Activated CD4-positive, alpha-beta T cell treated with anti-CD3 and anti-CD28 coated beads for 48 hours (primary cell): ENCODE data around the gene RNU6-9.
"Not testable (repeated sequence)": the region's sequence is repeated elsewhere in the genome, so short reads cannot be mapped to it uniquely, and the experiment has no call there.

Experiments used
- DNase-seq: peaks from one replicate; pipeline ENCODE4 v3.0.0-alpha.2; 2020

RNU6-9 gene

DNA sequence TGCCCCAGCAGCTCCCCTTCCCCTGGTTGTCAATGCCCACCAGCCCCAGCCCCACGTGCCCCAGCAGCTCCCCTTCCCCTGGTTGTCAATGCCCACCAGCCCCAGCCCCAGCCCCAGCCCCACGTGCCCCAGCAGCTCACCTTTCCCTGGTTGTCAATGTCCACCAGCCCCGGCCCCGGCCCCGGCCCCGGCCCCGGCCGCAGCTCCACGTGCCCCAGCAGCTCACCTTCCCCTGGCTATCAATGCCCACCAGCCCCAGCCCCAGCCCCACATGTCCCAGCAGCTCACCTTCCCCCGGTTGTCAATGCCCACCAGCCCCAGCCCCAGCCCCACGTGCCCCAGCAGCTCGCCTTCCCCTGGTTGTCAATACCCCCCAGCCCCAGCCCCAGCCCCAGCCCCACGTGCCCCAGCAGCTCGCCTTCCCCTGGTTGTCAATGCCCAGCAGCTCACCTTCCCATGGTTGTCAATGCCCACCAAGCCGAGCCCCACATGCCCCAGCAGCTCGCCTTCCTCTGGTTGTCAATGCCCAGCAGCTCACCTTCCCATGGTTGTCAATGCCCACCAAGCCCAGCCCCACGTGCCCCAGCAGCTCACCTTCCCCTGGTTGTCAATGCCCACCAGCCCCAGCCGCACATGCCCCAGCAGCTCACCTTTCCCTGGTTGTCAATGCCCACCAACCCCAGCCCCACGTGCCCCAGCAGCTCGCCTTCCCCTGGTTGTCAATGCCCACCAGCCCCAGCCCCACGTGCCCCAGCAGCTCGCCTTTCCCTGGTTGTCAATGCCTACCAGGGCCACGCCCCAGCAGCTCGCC, 14.3 kb upstream of the RNU6-9 start:
- DNase-seq, result not testable (repeated sequence)

DNA sequence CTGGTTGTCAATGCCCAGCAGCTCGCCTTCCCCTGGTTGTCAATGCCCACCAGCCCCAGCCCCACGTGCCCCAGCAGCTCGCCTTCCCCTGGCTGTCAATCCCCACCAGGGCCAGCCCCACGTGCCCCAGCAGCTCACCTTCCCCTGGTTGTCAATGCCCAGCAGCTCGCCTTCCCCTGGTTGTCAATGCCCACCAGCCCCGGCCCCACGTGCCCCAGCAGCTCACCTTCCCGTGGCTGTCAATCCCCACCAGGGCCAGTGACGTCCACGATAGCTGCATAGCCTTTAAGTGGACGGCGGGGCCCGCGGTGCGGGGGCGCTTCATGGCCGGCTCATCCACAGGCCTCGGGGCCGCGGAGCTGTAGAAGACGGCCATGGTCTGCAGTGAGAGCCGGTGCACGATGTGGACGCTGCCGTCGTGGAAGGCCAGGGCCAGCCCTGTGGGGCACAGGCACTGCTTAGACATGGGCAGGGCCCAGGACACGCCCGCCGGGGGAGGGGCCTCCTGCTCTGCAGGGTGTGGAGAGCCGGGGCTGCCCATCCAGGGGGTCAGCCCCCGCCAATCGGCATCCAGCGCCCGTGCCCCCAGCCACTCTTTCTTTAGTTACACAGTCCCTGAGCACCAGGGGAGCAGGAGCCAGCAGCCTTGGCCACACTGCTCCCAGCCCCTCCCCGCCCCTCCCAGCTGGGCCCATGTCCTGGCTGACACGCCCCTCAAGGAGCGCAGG, 13.4 kb upstream of the RNU6-9 start:
- DNase-seq, result no peak

DNA sequence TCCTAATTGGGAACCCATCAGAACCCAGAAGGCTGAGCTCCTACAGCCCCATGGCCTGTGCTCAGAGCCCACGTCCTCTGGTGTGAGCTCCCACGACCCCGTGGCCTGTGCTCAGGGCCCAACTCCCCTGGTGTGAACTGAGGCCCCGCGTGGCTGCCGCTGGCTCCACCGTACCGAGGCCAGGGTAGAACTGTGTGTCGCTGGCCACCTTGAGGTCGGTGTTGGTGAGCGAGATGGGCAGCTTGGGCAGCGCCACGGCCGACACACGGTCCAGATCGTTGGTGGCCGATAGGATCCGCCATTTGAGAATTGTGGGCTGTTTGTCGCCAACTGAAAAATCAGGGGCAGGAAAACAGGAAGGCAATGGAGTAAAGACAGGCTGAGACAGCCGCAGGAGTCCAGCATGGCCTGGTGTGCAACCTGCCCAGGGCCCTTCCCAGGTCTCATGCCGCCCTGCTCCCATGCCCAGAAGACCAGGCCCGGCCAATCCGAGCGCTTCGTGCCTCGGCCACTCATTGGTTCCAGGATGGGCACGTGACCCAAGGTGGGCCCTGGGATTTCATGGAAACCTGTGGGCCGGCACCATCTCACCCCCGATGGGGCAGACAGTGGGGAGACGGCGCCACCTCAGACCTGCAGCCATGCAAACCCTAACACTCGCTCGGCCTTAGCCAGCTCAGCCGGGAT, 11.8 kb upstream of the RNU6-9 start:
- no peak for DNase-seq

DNA sequence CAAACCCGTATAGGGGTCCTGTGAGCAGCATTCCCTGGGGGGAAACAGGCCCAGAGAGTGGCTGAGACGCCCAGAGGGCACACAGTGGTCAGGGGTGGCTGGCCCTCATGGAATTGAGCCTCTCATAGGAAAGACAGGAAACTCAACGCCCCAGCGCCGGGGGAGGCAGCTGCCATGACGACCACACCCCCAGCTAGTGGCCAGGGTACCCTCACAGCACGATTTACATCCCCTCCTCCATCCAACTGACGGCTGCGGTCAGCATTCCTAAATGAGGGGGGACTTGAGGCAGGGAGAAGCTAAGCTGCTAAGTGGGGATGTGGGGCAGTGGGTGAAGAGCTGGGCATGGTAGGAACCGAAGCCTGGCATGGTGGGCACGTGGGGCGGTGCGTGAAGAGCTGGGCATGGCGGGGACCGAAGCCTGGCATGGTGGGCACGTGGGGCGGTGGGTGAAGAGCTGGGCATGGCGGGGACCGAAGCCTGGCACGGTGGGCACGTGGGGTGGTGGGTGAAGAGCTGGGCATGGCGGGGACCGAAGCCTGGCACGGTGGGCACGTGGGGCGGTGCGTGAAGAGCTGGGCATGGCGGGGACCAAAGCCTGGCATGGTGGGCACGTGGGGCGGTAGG, 10.3 kb upstream of the RNU6-9 start:
- DNase-seq, result no peak

DNA sequence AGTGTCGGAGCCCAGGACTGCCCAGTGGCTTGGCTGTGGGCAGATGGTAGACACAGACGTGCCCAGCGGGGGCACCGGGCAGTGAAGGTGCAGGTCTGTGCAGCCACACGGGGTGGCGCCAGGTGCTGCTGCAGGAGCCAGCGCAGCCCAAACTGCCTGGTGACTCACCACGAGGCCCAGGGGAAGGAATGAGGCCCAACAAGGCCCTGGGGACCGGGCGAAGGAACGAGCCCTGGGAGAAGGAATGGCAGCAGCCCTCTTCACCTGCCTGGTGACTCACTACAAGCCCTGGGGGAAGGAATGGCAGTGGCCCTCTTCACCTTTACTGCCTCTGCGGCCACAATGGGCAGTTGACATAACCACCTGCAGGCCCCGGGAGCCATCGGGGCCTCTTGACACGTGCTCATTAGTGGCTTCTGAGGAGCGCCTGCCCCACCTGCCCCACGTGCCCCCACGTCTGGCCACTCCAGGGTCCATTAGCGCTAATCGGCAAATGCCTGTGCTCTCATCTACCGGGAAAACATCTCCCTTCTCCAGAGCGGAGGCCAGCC, 9.5 kb upstream of the RNU6-9 start:
- DNase-seq, result no peak

DNA sequence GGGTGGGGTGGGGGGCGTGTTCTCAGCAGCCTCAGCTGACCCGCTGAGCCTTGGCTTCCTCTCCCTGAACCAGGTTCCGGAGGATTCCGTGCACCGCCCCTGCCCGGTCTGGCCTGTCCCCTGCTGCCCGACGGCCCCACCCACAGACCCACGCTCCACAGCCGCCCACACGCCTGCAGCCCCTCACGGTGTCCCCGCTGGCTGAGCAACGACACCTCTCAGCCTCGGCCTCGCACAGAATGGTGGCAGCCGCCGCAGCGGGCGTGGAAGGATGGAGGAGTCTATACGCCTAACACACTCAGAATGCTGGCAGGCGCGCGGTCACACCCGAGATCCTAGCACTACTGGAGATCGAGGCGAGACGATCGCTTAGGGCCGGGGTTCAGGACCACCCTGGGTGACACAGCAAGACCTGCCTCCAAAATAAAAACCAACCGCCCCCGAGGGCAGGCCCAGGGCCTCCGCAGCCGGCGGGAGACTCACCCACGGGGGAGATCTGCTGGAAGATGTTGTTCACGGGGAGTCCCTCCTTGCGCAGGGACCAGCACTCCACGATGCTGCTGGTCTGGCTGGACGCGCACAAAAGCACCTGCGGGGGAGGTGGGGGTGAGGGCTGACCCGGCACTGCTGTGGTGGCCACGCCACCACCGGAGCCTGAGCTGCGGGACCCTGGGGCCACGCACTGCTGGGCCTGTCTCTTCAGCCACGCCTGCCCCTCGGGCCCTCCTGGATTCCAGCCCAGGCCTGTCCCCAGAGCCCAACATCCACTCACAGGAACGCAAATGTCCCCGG, 8.7 kb upstream of the RNU6-9 start:
- DNase-seq, result no peak

DNA sequence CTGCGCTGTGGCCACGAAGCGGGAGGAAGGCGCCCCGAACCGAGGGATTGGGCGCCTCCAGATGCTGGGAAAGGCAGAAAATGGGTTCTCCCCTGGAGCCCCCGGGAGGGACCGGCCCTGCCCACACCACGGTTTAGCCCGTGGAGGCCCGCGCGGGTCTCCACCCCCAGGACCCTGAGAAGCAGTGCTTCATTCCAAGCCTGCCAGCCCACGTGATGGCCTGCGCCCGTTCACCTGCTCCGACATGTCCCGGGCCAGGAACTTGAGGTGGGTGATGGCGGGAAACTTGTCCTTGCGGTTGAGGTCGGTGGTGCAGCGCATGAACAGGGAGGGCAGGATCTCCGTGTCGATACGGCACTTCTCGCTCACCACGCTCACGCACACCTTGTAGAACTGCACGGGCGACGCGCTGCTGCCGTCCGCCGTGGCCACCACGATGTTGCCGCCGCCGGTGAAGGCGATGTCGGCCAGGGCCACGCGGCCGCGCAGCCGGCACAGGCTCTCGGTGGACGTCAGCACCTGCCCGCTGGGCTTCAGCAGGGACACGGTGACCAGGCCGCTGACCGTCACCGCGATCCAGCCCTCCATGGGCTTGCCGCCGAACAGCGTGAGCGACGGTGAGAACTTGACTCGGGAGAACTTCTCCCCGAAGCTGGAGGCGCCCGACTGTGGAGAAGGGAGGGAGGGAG, 7.6 kb upstream of the RNU6-9 start:
- no peak for DNase-seq

DNA sequence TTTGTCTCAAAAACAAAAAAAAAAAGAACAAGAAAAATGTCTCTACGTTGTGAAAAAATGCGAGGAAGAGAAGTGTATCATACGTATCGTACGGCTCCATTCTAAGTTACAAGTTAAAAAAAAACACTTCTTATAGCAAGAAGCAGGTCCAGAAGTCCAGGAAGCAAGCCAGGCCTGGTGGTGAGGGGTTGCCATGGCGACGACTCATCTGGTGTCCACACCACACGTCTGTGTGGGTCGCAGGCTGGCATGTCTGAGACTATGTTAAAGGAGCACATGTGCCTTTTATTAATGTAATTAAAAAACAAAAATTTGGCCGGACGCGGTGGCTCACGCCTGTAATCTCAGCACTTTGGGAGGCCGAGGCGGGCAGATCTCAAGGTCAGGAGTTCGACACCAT, 6.2 kb upstream of the RNU6-9 start:
- DNase-seq, result no peak

DNA sequence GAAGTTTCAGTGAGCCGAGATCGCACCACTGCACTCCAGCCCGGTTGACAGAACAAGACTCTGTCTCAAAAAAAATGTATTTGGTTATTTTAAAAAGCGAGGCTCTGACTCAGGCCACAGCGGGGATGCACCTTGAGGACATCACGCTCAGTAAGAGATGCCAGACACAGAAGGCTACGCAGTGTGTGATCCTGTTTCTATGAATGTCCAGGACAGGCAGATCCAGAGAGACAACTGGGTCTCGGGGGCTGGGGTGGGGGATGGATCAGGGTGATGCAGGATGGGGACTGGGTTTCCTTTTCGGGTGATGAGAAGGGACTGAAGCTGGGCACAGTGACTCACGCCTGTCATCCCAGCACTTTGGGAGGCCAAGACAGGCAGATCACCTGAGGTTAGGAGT, 5.7 kb upstream of the RNU6-9 start:
- no peak for DNase-seq

DNA sequence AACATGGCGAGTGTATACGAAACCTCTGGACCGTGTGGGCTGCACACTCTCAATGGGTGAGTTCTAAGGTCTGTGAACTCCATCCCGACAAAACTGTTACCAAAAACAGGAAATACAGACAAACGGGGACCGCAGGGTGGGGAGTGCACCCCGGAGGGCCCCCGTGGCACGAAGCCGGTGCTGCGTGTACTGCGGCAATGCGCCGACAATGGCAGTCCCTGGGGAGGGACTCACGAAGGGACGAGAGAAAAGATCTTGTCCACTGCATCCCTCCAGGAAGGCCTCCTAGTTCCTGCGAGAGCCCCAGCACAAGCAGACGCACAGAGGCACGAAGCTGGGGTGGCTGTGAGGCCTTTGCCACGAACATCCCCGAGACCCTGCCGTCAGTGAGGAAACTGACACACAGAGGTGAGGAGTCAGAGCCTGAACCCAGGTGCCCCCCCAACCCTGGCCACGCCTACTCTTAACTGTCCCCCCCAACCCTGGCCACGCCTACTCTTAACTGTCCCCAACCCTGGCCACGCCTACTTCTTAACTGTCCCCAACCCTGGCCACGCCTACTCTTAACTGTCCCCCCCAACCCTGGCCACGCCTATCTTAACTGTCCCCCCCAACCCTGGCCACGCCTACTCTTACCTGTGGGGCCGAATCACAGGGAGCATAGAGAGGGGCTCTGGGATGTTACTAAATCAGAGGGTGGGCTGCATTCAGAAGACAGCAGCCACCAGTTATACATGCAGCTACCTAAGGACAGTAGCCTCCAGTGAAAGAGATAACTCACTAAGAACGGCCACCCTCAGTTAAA, 4.5 kb upstream of the RNU6-9 start:
- peak; percentile 63 for DNase-seq

DNA sequence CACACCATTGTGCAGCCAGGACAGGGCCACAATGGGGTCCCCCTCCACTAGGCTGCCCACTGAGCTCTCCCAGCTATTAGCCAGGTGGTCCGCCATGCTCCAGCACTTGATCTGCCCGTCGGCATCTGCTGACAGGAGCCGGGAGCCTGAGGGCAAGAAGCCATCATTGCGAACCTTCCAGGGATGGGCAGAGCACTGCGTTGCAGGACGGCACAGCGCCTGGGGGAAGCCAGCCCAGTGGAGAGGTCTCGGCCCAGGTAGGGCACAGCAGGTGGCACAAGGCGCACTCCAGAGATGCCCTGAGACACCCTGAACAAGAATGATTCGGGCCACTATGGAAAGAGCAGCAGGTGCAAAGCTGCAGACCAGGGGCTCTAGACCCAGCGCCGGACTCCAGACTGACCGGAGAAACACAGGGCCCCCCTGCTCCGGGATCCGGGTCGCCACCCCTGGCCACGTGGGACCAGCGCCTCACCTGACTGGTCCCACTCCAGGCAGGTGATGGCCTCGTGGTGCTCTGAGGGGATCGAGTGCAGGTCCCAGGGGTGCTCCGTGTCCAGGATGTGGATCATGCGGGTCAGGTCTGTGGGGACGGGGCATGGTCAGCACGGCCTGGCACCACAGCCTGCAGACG, 3.5 kb upstream of the RNU6-9 start:
- no peak for DNase-seq

DNA sequence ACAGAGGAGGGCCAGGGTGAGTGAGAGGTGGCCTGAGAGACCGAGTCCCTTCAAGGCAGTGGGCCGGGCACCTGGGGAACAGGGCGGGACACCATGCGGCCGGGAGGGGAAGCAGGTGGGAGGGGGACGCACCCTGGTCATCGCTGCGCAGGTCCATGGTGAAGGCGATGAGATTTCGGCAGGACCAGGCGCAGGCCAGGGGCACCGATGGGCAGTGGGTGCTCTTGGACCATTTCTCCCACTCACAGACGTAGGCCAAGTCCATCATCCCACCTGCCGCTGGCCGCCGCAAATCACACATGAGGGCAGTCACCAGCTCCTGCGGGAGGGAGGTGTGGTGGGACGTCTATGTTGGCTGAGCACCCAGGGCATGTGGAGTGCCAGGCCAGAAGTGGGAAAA, 2.5 kb upstream of the RNU6-9 start:
- no peak for DNase-seq

DNA sequence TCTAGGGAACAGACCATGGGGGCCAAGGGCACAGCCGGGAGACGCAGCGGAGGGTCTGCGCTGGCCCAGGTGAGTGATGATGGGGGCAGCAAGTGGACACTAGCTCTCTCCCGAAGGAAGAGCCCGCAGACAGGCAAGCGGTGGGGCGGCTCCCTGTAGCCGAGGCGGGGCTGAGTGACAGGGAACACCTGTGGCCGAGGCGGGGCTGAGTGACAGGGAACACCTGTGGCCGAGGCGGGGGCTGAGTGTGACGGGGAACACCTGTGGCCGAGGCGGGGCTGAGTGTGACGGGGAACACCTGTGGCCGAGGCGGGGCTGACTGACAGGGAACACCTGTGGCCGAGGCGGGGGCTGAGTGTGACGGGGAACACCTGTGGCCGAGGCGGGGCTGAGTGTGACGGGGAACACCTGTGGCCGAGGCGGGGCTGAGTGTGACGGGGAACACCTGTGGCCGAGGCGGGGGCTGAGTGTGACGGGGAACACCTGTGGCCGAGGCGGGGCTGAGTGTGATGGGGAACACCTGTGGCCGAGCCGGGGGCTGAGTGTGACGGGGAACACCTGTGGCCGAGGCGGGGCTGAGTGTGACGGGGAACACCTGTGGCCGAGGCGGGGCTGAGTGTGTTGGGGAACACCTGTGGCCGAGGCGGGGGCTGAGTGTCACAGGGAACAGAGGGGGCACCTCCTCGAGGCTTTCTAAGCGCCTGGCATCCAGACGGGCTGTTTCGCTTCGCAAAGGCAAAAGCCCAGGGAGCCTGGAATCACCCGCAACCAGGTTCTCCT, 1.7 kb upstream of the RNU6-9 start:
- DNase-seq, result not testable (repeated sequence)

DNA sequence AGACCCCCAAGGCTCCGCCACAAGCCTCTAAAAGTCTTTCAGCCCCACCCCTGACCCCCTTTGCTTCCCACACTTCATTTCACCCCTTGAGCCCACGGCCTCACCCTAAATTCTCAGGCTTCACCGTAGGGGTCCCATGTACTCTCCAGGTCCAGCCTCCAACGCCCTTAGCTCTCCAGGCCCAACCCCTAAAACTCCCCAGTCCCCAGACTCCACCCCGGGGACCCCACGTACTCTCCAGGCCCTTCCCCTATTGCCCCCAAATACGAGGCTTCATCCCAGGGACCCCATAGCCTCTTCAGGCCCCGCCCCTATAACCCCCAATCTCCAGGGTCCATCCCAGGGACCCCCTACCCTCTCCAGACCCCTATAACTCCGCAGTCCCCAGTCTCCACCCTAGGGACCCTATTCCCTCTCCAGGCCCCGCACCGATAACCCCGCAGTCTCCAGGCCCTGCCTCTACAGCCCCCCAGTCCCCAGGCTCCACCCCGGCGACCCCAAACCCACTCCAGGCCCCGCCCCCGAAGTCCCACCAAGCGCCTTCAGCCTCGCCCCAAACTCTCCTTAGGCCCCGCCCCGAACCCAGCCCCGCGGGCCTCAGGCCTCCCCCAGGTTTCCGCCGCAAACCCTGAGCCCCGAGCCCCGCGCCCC, 916 bp upstream of the RNU6-9 start:
- no peak for DNase-seq

DNA sequence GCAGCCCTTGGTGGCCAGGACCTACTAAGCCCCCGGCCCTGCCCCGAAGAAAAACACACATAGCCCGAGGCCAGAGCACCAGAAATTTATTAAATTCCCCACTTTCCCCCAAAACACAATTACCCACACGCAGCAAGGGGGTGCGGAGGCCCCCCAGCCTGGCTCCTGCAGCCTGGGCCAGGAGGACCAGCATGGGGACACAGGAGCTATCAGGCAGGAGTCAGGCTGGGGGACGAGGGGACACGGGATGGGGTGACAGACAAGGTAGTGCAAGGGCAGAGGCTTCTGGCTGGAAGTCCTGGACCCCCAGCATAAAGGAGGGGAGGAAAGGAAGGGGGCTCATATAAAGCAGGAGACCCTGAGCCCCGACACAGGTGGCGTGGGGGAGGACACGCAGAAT, 3.1 kb downstream of the RNU6-9 start:
- no peak for DNase-seq

DNA sequence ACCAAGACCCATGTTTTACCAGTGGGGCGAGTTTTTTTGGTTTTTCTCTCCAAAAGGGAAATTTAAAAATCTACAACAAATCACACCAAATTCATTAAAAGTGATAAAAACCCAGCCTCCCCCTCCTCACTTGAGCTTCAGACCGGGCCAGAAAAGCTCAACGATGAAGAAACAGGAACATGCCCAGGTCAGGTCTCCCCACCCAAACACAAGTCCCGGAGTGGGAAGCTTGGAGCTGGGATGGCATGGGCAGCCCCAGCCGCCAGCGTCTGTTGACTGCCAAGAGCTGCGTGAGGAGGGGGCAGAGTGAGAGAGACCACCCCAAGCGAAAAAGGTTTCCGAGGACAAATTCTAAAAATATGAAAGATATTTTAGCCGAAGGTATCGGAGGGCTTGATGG, 3.7 kb downstream of the RNU6-9 start:
- no peak for DNase-seq

DNA sequence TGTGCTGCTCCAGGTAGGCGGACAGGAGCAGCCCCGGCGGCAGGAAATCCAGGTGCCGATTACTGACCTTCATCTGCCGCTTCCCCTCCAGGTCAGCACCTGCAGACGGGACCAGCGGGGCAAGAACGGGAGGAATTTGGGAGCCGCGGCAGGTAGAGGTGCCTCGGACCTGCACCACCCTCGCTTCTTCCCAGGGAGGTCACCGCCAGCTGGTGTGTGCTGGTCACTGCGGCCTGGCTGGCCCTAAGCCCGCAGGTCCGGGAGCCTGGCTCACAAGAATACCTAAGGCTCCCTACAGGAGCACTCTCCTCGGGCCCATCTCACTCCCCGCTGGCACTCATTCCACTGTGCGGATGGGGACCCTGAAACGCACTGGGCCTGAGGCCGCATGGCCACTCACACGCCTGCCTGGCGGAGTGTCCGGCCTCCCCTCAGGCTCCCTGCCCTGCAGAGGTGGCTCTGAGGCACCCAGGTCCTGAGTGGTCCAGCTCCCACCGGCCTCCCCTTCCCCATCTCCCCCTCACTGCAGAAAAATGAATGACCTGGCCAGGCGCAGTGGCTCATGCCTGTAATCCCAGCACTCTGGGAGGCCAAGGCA, 4.3 kb downstream of the RNU6-9 start:
- DNase-seq, result no peak

DNA sequence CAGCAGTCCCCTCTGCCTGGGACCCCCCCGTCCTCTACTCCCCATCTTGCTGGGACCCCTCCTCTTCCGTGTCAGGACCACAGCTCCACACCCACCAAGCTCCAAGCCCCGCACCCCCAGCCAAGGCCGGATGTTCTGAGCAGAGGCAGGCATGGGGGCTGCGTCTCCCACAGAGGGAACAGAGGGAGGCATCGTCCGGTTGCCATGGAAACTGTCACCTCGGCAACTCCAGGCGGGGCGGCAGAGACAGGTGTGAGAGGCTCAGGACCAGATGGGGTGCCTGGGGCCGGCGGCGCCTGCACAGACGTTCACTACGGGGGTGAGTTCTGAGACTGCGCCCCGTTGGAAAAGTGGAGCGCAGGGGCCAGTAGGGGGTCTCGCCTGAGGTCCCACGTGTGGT, 5.4 kb downstream of the RNU6-9 start:
- peak; percentile 58 for DNase-seq
